GM18511 (cell line): ENCODE results near the gene CNPY1.
"Not testable (repeated sequence)": the region's sequence is repeated elsewhere in the genome, so short reads cannot be mapped to it uniquely, and the experiment has no call there.

Experiments used
- ATAC-seq: cut with Tn5 transposase; IDR thresholded peaks from one replicate; pipeline ENCODE4 v1.9.1; 2021; ENCODE audit warnings: mild to moderate bottlenecking, moderate library complexity; ENCODE audit not compliant: unreplicated experiment

The CNPY1 gene

GRCh38 chr7:155546449-155546848 lies at the start of gene CNPY1:
Gene CNPY1, minus strand, starts transcription at chr7:155546559. Its CDS starts 630 bp downstream, at chr7:155545929.
- ATAC-seq, result not testable (repeated sequence)

- no peak for ATAC-seq
Observed at GRCh38 chr7:155594961-155595366, 48.6 kb upstream of the CNPY1 start.

GRCh38 chr7:155594163-155594732 lies 47.9 kb upstream of the CNPY1 start:
- ATAC-seq, result no peak

- ATAC-seq, result no peak
Observed at GRCh38 chr7:155593461-155594162, 47.3 kb upstream of the CNPY1 start.

GRCh38 chr7:155591055-155591775 lies 44.9 kb upstream of the CNPY1 start:
- ATAC-seq, result no peak

- no peak for ATAC-seq
Observed at GRCh38 chr7:155590215-155591018, 44.1 kb upstream of the CNPY1 start.

GRCh38 chr7:155589001-155589980 lies 42.9 kb upstream of the CNPY1 start:
- no peak for ATAC-seq

GRCh38 chr7:155588468-155588998 lies 42.2 kb upstream of the CNPY1 start:
- no peak for ATAC-seq

- ATAC-seq, result no peak
Observed at GRCh38 chr7:155587486-155587885, 41.1 kb upstream of the CNPY1 start.

GRCh38 chr7:155586843-155587440 lies 40.6 kb upstream of the CNPY1 start:
- ATAC-seq, result no peak

- no peak for ATAC-seq
Observed at GRCh38 chr7:155585951-155586350, 39.6 kb upstream of the CNPY1 start.

- no peak for ATAC-seq
Observed at GRCh38 chr7:155585532-155585895, 39.2 kb upstream of the CNPY1 start.

GRCh38 chr7:155584763-155585531 lies 38.6 kb upstream of the CNPY1 start:
- ATAC-seq, result no peak

- ATAC-seq, result no peak
Observed at GRCh38 chr7:155584261-155584660, 37.9 kb upstream of the CNPY1 start.

- no peak for ATAC-seq
Observed at GRCh38 chr7:155583636-155584035, 37.3 kb upstream of the CNPY1 start.

GRCh38 chr7:155581954-155582353 lies 35.6 kb upstream of the CNPY1 start:
- ATAC-seq, result no peak

GRCh38 chr7:155581107-155581830 lies 34.9 kb upstream of the CNPY1 start:
- no peak for ATAC-seq

- ATAC-seq, result peak; percentile 55
Observed at GRCh38 chr7:155580367-155580766, 34.0 kb upstream of the CNPY1 start.
